GM19468 (cell line): Measurements from ENCODE around the gene PDE1A.
"Not testable (repeated sequence)": the region's sequence is repeated elsewhere in the genome, so short reads cannot be mapped to it uniquely, and the experiment has no call there.

Experiments used
- ATAC-seq: cut with Tn5 transposase; IDR thresholded peaks from one replicate; pipeline ENCODE4 v1.9.1; 2021; ENCODE audit warnings: mild to moderate bottlenecking, moderate library complexity, moderate number of reproducible peaks; ENCODE audit not compliant: unreplicated experiment; ENCODE audit errors: extremely low read depth

PDE1A gene

DNA sequence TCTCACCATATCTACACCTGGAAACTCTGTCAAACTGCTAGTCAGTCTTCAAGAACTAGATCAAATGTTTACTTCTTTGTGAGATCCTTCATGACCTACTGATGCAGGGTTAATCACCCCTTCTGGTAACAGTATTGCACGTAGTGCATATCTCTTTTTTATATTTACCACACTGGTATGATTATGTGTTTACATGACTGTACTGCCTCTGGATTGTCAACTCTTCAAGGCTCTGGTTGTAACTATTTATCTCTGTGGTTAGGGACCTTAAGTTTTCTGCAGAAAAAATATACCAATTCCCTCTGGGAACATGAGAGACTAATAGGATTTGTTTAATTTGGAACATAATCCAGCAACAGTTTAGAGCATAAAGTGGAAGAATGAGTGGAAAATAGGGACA, 135.5 kb downstream of the PDE1A start:
- no peak for ATAC-seq

GRCh38 chr2:182283512-182283911, 143.3 kb downstream of the PDE1A start:
- ATAC-seq = no peak

- no peak for ATAC-seq
Observed at GRCh38 chr2:182281276-182281675, 145.6 kb downstream of the PDE1A start.

- no peak for ATAC-seq
Observed at GRCh38 chr2:182280118-182280517, 146.7 kb downstream of the PDE1A start.

DNA sequence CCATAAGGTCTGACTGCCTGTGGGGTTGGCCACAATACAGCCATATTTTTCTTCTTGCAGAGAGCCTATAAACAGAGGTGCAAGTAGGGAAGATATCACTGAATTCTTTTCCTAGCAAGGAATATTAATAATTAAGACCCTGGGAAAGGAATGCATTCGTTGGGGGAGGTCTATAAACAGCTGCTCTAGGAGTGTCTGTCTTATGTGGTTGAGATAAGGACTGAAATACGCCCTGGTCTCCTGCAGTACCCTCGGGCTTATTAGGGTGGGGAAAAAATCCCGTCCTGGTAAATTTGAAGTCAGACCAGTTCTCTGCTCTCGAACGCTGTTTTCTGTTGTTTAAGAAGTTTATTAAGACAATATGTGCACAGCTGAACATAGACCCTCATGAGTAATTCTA, 150.2 kb downstream of the PDE1A start:
- ATAC-seq = not testable (repeated sequence)

DNA sequence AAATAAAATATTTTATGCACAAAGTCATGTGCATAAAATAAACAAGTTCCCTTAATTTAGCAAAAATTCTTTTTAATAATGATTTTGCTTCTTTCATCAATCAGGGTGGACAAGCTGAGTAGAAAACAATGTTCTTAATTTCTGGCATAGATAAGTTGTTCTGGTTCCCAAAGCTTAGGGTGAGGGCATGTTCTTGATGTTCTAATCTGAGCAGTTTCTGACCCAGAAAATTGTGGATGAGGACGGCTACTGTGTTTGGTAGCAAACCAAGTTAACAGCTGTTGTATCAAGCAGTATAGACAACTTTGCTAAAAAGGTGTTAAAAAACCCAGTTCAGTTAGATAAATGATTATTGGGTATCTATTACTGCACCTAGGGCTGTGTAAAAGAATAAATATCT, 158.9 kb downstream of the PDE1A start:
- ATAC-seq = no peak

DNA sequence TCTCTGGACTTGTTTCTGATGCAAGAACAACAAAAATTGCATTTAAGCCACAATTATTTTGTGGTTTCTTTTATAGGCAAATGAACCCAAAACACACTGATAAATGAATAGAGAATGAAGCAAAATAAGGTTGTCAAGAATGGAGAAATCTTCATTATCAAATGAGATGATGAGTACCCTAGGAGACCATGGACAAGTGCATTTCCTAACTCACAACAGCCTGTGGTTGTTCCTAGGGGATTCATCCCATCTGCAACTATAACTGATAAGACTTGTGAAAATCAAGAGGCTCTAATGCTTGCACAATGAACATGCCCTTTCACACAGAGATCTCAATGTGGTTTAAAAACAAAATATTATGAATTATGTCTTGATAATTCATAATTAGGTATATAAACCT, 159.9 kb downstream of the PDE1A start:
- ATAC-seq = no peak

DNA sequence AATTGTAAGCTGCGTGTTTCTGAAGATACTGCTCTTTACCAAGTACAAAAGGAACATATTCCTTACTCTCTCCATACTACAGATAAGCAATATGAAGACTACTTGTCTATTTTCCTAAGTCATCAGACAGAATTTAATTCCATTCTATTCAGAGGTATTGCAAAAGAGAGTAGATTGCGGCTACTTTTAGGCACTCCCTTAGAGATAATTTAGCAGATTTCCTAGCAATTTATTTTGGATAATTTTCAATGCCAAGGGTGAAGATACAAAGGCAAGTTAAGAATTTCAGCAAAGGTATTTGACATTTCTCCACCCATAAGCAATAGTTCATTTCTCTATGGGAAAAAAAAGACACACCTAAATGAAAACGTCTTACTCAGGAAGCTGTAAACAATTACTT, 161.1 kb downstream of the PDE1A start:
- no peak for ATAC-seq

GRCh38 chr2:182261860-182262387, 164.9 kb downstream of the PDE1A start:
- no peak for ATAC-seq

DNA sequence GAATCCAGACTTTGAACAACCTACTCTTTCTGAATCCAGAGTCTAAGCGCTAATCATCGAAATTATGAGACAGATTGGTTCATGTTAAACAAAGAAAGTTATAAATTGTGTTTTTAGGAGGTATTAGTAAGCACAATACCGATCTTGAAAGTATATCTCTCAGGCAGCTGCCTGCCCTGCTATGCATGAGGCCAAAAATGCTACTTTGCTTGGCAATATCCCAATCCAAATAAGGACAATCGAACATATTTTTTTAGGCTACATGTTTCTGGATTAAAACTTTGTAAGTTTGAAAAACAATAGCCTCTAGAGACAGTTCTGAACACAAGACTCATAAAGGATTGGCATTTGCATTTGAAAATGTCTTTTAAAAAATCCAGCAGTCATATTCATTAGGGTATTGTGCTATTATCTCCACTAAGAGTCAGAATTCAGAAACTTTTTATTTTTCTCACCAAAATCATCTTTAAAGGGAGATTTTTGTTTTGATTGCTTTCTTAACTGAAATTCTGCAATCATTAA, 167.1 kb downstream of the PDE1A start:
- no peak for ATAC-seq

DNA sequence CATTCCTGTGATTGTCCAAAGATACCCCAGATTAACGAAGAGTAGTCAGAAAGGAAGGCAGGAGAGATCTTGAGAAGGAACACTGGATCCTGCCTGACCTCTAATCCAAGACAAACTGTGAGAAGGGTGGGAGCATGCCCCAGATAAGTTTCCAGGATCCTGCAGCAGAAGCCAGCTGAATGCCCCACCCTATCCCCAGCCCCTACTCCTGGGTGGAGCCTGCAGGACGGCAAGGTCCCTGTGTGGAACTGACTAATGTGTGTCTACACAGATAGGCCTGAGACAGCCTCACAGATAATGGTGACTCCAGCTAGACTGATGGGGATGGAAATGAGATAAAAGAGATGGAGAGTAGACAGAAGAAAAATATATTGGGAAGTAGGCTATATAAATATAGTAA, 174.3 kb downstream of the PDE1A start:
- no peak for ATAC-seq

- ATAC-seq = no peak
Observed at GRCh38 chr2:182248898-182249297, 177.9 kb downstream of the PDE1A start.

DNA sequence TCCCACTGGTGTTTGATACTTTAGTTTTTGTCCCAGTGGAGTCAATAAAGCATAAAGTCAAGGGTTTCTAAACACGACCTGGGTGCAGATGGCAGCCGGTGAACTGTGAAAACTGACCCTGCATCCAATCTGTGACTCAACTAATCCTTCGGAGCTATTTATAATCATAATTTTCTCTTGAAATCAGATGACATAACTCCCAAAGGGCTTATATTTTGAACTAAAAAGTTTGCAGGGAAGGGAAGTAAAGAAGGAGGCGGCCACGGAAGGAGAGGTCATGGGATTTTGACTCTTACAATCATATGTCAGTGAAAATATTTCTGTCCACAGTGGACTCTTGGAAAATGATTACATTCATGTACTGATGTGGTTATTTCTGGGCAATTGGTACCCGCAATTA, 178.5 kb downstream of the PDE1A start:
- no peak for ATAC-seq

DNA sequence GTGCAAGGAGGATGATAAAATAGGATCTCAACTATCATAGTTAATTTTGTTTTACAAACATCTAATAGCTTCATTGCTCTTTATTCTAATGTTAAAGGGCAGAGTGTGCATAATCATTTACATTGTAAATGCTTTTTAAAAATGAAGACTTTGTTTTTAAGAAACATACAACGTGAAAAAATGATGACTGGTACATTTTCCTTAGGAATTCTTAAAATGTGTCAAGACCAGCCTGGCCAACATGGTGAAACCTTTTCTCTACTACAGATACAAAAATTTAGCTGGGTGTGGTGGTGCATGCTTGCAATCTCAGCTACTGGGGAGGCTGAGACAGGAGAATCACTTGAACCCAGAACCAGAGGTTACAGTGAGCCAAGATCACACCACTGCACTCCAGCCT, 179.0 kb downstream of the PDE1A start:
- ATAC-seq = no peak

DNA sequence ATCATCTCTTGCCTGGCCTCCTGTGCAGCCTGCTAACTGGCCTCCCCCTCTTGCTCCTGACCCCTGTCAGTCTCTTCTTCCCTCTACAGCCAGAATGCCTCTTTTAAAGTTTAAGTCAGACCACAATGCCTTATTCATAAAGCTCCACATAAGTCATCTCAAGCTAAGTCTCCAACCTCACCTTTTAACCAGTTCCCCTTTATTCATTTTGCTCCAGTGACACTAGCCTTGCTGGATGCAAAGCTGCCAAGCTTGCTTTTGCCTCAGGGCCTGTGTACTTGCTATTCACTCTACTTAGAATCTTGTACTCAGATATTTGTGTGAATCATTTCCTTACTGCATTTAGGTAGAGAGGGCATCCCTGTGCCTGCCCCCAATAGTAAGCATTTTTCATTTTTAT, 180.9 kb downstream of the PDE1A start:
- ATAC-seq = peak; percentile 66

DNA sequence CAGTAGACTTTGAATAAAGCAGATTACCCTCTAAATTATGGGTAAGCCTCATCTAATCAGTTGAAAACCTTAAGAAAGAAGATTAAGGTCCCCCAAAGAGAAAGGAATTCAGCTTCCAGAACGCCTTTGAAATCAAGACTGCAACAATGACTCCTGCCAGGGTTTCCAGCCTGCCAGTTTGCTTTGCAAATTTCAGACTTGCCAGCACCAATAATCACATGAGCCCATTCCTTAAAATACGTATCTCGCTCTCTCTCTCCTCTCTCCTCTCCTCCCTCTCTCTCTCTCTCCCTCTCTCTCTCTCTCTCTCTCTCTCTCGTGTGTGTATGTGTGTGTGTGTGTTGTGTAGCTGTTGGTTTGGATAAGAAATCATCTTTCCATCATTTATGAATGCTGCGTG, 184.2 kb downstream of the PDE1A start:
- ATAC-seq = no peak

DNA sequence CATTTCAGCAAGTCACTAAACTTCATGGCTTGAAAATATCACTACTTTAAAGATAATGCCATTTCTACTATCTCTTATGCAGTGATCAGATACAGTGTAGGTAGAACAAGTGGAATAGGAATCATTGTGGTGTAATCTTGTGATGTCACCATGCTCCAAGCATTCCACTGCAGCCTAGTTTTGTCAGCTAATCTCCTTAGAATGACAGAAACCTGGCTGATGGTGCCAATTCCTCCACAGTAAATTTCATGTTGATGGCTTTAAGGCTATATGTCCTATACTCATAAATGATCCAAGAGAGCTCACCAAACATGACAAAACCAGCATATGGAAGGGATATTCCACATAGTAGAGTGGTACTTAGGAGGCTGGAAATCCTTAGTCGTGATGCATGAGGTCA, 184.9 kb downstream of the PDE1A start:
- no peak for ATAC-seq

- ATAC-seq = peak; percentile 100
Observed at GRCh38 chr2:182240862-182241371, 185.9 kb downstream of the PDE1A start.

DNA sequence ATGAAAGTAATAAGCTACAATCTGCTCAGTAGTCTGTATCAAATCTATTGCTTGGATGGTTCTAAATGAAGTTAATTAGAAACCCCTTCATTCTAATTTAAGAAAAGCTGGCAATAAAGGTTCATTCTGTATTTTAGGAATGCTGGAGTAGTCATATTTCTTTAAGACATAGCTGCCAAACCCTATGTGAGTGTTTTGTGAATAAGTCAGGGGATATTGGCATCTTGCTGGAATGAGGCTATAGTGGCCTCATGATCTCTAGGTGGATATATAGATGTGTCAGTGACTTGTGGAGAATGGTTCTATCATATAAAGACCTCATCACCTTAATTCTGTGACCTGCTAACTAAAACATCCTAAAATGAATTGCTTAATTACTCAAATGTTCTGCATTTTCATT, 196.3 kb downstream of the PDE1A start:
- no peak for ATAC-seq

- ATAC-seq = no peak
Observed at GRCh38 chr2:182229297-182229696, 197.5 kb downstream of the PDE1A start.

DNA sequence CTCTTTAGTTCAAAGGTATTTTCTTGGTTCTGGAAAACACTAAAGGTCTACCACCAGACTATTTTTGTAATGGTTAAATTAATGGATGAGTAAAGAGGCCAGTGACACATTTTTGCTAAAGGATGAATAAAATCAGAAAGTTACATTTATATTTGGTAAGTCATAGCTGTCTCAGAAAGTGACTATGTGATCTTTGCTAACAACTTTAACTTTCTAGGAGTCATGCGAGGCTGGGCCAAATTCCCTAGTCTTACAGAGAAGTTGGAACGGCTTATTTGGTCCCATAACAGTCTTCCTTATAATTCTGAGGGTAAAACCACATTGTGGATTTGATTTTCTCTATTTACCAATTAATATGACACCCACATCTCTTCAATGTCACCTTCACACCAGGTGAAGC, 198.1 kb downstream of the PDE1A start:
- no peak for ATAC-seq

DNA sequence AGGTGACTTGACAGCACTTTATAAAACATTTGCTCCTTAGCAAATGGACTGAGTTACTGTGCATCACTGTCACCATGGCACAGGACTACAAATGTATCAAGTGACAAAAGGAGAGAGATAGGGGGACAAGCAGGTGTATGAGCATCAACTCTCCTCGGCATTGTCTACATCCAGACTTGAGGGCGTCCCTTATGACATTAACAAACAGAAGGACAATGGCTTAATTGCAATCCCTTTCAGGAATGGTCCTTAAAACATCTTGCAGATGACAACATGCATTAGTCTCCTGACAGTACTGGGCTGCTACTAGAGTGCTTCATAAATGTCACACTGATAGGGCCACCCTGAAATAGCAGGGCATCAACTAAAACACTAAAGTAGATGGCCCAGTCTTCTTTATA, 198.8 kb downstream of the PDE1A start:
- no peak for ATAC-seq

DNA sequence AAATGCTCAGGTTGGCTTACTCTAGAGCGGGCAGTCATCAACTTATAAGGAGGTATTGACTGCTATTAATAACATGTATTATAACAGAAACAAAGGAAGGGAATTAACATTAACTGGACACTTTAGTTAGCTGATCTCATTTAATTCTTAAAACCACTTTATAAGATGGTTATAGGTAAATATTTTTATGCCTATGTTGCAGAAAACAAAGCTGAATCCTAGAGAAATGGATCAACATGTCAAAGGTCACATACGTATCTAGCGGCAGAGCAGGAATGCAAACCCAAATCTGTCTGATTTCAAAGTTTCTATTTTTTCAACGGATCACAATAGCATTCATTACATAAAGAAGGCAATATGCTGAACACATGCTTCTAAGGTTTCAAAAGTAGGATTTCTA, 200.0 kb downstream of the PDE1A start:
- ATAC-seq = no peak
